ENCODE measurements around the gene IL23R. TPM values are rescaled to one million over a fixed set of nuclear protein-coding genes. Genes with fewer than 3 reads are reported as not detected.

Gene IL23R
- total RNA-seq, 2 donors from 2014 or later: not detected

- H3K4me3 Mint-ChIP-seq: no peak overlapping the region
- no peak overlapping the region for H3K4me3 ChIP-seq (ENCODE audit: low read length)
- H3K27ac Mint-ChIP-seq: no peak overlapping the region
- H3K27me3 ChIP-seq (ENCODE audit: control insufficient read depth, insufficient read depth, low read length, poor library complexity, severe bottlenecking): no peaks in the 10 kb centered on the region
- no peaks in the 10 kb centered on the region for H3K36me3 Mint-ChIP-seq (ENCODE audit: low read depth)
- H3K27ac ChIP-seq (ENCODE audit: low read depth, low read length): no peak overlapping the region
- H3K36me3 ChIP-seq (ENCODE audit: control insufficient read depth, insufficient read depth, low read length): no peaks in the 10 kb centered on the region
- peaks cover 3% of the 10 kb centered on the region for H3K4me1 Mint-ChIP-seq
- no peaks in the 10 kb centered on the region for H3K4me1 ChIP-seq (ENCODE audit: control insufficient read depth, insufficient read depth, low read length)
- DNase-seq: no peak
- no peaks in the 10 kb centered on the region for H3K27me3 Mint-ChIP-seq (ENCODE audit: insufficient read depth)
- WGBS, 2 experiments (ENCODE audit: insufficient coverage in 1 of 2, insufficient read length in 1 of 2): 89% methylated on average over 1 of the region's 5 CpGs; no CpG with 5 or more reads in 1 of the 2 experiments
- H3K9me3 ChIP-seq (ENCODE audit: control insufficient read depth, low read length): no peaks in the 10 kb centered on the region
- no peaks in the 10 kb centered on the region for H3K9me3 Mint-ChIP-seq
- no peak overlapping the region for H3K9ac ChIP-seq (ENCODE audit: extremely low read depth, low read length, poor library complexity, severe bottlenecking)
- TF ChIP-seq, protein P1, sequence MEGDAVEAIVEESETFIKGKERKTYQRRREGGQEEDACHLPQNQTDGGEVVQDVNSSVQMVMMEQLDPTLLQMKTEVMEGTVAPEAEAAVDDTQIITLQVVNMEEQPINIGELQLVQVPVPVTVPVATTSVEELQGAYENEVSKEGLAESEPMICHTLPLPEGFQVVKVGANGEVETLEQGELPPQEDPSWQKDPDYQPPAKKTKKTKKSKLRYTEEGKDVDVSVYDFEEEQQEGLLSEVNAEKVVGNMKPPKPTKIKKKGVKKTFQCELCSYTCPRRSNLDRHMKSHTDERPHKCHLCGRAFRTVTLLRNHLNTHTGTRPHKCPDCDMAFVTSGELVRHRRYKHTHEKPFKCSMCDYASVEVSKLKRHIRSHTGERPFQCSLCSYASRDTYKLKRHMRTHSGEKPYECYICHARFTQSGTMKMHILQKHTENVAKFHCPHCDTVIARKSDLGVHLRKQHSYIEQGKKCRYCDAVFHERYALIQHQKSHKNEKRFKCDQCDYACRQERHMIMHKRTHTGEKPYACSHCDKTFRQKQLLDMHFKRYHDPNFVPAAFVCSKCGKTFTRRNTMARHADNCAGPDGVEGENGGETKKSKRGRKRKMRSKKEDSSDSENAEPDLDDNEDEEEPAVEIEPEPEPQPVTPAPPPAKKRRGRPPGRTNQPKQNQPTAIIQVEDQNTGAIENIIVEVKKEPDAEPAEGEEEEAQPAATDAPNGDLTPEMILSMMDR (conservative IDR thresholded peaks at IDR 0.05): no peak
Measured at GRCh38 chr1:67262735-67263134, 96.5 kb downstream of the IL23R start.

DNA sequence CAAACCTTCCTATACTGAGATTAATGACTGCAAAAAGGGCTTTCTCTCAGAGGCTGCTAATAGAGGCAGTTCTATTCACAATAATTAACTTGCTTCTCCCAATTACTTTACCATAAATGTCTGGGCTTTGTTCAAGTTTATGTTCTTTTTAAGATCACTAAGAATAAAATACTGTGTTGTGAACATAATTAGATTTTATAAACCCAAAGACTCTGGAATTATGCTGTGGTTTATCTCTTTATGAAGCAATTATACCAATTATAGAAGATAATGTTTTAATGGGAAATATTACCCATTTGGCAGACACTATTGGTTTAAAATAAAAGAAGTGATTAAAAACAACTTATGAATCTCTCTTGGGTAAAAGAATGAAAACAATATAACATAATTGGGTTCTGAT is 97.9 kb downstream of the IL23R start:
- H3K9me3 Mint-ChIP-seq: no peaks in the 10 kb centered on the region
- DNase-seq: no peak
- Histone ChIP-seq H3K4me1 (ENCODE audit: control insufficient read depth, insufficient read depth, low read length) (no peaks in the 10 kb centered on the region), H3K4me3 (ENCODE audit: low read length) (no peak overlapping the region), H3K9ac (ENCODE audit: extremely low read depth, low read length, poor library complexity, severe bottlenecking) (no peak overlapping the region), H3K27me3 (ENCODE audit: control insufficient read depth, insufficient read depth, low read length, poor library complexity, severe bottlenecking) (no peaks in the 10 kb centered on the region), H3K27ac (ENCODE audit: low read depth, low read length) (no peak overlapping the region), H3K9me3 (ENCODE audit: control insufficient read depth, low read length) (no peaks in the 10 kb centered on the region), H3K36me3 (ENCODE audit: control insufficient read depth, insufficient read depth, low read length) (no peaks in the 10 kb centered on the region)
- no peak overlapping the region for H3K4me3 Mint-ChIP-seq
- peaks cover 3% of the 10 kb centered on the region for H3K4me1 Mint-ChIP-seq
- no peaks in the 10 kb centered on the region for H3K27me3 Mint-ChIP-seq (ENCODE audit: insufficient read depth)
- no peaks in the 10 kb centered on the region for H3K36me3 Mint-ChIP-seq (ENCODE audit: low read depth)
- TF ChIP-seq, protein P1 (conservative IDR thresholded peaks at IDR 0.05): no peak
- no peak overlapping the region for H3K27ac Mint-ChIP-seq

DNA sequence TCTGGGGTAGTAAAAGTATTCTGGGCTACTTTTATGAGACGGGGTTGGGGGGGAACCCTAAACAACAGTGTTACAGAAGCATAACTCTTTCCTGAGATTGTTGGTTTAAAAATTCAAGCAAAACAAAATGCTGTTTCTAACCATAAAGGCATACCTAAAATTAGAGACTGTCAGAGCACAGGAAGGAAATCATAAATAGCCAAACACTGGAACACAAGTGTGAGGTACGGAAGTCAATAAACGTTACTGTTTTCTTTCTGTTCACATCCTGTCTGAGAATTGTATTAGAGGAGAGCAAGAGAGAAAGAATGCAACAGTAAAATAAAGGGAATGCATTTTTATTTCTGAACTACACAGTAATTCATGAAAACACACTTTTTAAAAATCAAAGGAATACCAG is 98.6 kb downstream of the IL23R start:
- no peaks in the 10 kb centered on the region for H3K27me3 ChIP-seq (ENCODE audit: control insufficient read depth, insufficient read depth, low read length, poor library complexity, severe bottlenecking)
- H3K9ac ChIP-seq (ENCODE audit: extremely low read depth, low read length, poor library complexity, severe bottlenecking): no peak overlapping the region
- Mint-ChIP-seq H3K27ac (no peak overlapping the region), H3K36me3 (ENCODE audit: low read depth) (no peaks in the 10 kb centered on the region), H3K4me3 (no peak overlapping the region), H3K4me1 (peaks cover 3% of the 10 kb centered on the region), H3K27me3 (ENCODE audit: insufficient read depth) (no peaks in the 10 kb centered on the region), H3K9me3 (no peaks in the 10 kb centered on the region)
- no peaks in the 10 kb centered on the region for H3K9me3 ChIP-seq (ENCODE audit: control insufficient read depth, low read length)
- WGBS, 2 experiments (ENCODE audit: insufficient coverage in 1 of 2, insufficient read length in 1 of 2): 89 to 93% methylated on average over 2 to 3 of the region's 3 CpGs
- H3K36me3 ChIP-seq (ENCODE audit: control insufficient read depth, insufficient read depth, low read length): no peaks in the 10 kb centered on the region
- no peak overlapping the region for H3K27ac ChIP-seq (ENCODE audit: low read depth, low read length)
- DNase-seq: no peak
- TF ChIP-seq, protein P1 (conservative IDR thresholded peaks at IDR 0.05): no peak
- no peaks in the 10 kb centered on the region for H3K4me1 ChIP-seq (ENCODE audit: control insufficient read depth, insufficient read depth, low read length)
- no peak overlapping the region for H3K4me3 ChIP-seq (ENCODE audit: low read length)
